ENCODE results near the gene SYNGAP1.

Gene SYNGAP1

DNA sequence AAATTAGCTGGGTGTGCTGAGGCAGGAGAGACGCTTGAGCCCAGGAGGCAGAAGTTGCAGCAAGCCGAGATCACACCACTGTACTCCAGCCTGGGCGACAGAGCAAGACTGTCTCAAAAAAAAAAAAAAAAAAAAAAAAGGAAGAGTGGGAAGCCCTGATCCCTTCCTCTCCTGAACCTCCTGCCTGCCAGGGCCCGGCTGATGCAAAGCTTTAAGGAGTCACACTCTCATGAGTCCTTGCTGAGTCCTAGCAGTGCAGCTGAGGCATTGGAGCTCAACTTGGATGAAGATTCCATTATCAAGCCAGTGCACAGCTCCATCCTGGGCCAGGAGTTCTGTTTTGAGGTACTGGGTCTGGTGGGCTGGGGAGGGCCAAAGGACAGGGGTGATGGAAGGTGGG lies 15.1 kb downstream of the SYNGAP1 start:
- in situ Hi-C loops (cut with MboI; ENCODE audit: low sequenced_read_pairs): no loop called here

DNA sequence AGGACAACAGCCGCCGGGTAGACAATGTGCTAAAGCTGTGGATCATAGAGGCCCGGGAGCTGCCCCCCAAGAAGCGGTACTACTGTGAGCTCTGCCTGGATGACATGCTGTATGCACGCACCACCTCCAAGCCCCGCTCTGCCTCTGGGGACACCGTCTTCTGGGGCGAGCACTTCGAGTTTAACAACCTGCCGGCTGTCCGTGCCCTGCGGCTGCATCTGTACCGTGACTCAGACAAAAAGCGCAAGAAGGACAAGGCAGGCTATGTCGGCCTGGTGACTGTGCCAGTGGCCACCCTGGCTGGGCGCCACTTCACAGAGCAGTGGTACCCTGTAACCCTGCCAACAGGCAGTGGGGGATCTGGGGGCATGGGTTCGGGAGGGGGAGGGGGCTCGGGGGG lies 17.8 kb downstream of the SYNGAP1 start:
- in situ Hi-C loops (cut with MboI; ENCODE audit: low sequenced_read_pairs): no loop called here

DNA sequence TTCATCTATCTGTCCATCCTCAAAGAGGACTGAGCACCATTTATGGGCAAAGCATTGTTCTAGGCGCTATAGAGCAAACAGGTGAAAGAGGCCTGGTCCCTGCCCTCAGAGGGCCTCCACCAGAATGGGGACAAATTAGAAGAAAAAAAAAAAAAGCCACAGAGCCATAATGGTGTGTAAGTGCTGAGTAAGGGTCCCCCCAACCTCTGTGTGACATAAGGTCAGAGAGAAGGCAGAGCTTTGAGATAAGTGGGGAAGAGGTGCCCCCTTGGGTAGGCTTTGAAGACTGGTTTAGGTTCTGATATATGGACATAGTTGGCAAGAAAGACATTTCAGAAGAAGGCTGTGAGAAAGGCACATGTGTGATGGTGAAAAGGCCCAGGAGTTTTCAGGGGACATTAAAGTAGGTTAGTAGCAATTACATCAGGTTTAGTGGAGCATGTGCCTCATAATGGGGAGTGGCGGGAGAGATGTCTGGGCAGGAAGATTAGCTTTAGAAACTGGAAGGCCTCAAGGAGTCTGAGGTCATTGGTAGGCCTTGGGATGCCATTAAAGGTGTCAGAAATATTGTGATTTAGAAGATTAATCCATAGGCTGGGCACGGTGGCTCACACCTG lies 19.2 kb downstream of the SYNGAP1 start:
- in situ Hi-C loops (cut with MboI; ENCODE audit: low sequenced_read_pairs): no loop called here

DNA sequence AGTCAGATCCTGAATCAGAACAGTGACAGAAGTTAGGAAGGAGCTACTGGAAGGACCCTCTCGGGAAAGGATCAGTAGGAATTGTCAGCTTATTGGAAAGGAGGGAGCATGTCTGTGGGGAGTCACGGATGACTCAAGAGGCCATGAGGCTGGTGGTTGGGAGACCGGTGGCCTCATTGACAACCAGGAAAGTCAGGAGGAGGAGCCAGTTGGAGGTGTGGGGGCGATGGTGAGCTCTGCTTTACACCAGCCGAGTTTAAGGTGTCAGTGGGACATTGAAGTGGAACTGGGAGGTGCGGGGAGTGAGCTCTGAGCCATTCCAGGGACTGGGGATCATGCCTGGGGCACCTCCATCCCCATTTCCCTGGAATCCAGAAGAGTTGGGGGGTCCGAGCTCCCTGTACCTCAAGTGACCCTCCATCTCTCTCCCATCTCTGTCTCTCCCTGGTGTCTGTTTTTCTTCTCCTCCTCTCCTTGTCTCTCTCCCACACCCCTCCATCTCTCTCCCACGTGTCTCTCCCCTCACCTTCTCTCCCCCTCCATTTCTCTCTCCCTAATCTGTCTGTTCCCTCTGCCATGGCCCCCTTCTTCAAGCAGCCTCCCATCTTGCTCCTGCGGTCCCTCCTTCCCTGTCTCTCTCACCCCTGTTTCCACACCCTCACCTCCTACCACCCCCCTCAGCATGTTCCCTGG lies 20.2 kb downstream of the SYNGAP1 start:
- in situ Hi-C loops (cut with MboI; ENCODE audit: low sequenced_read_pairs): no loop called here

DNA sequence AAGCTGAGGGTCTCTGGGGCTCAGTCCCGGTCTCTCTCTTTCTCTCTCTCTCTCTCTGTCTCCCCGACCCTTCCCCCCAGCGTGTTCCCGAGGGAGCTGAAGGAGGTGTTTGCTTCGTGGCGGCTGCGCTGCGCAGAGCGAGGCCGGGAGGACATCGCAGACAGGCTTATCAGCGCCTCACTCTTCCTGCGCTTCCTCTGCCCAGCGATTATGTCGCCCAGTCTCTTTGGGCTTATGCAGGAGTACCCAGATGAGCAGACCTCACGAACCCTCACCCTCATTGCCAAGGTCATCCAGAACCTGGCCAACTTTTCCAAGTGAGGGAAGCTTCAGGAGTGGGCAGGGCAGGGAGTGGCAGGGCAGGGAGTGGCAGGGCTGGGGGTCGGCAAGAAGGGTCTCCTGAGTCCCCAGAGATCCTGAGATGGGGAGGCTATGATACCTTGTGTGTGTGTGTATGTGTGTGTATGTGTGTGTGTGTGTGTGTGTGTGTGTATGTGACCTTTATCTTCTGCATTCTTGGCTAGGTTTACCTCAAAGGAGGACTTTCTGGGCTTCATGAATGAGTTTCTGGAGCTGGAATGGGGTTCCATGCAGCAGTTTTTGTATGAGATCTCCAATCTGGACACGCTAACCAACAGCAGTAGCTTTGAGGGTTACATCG lies 20.9 kb downstream of the SYNGAP1 start:
- in situ Hi-C loops (cut with MboI; ENCODE audit: low sequenced_read_pairs): no loop called here

DNA sequence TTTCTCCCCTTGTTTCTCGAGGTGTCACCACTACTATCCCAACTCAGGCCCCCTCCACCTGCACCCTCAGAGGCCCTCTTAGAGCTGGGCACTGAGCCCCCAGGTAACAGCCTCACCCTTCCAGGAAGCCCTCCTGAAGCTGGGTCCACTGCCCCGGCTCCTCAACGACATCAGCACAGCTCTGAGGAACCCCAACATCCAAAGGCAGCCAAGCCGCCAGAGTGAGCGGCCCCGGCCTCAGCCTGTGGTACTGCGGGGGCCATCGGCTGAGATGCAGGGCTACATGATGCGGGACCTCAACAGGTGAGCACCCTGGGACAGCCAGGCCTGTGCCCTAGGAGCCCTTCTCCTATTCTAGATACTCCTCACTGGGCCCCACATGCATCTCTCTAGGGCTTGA lies 21.6 kb downstream of the SYNGAP1 start:
- in situ Hi-C loops (cut with MboI; ENCODE audit: low sequenced_read_pairs): no loop called here

DNA sequence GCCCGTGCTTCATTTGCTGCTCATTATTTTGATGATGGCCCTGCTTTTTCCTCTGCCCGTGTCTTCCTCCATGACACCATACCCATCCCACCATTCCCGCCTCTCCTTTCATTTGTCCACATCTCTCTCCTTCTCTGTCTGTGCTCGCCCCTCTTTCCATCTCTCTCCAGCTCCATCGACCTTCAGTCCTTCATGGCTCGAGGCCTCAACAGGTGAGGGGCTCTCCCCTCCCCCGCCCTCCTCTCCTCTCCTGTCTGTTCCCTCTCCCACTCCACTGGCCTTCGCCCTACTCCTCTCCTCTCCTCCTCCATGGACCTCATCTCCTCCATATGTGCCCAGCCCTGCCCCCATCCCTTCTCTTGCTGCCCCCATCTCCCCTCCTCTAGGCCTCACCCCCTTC lies 22.4 kb downstream of the SYNGAP1 start:
- in situ Hi-C loops (cut with MboI; ENCODE audit: low sequenced_read_pairs): no loop called here

DNA sequence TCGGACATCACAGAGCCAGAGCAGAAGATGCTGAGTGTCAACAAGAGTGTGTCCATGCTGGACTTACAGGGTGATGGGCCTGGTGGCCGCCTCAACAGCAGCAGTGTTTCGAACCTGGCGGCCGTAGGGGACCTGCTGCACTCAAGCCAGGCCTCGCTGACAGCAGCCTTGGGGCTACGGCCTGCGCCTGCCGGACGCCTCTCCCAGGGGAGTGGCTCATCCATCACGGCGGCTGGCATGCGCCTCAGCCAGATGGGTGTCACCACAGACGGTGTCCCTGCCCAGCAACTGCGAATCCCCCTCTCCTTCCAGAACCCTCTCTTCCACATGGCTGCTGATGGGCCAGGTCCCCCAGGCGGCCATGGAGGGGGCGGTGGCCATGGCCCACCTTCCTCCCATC lies 23.2 kb downstream of the SYNGAP1 start:
- in situ Hi-C loops (cut with MboI; ENCODE audit: low sequenced_read_pairs): no loop called here

DNA sequence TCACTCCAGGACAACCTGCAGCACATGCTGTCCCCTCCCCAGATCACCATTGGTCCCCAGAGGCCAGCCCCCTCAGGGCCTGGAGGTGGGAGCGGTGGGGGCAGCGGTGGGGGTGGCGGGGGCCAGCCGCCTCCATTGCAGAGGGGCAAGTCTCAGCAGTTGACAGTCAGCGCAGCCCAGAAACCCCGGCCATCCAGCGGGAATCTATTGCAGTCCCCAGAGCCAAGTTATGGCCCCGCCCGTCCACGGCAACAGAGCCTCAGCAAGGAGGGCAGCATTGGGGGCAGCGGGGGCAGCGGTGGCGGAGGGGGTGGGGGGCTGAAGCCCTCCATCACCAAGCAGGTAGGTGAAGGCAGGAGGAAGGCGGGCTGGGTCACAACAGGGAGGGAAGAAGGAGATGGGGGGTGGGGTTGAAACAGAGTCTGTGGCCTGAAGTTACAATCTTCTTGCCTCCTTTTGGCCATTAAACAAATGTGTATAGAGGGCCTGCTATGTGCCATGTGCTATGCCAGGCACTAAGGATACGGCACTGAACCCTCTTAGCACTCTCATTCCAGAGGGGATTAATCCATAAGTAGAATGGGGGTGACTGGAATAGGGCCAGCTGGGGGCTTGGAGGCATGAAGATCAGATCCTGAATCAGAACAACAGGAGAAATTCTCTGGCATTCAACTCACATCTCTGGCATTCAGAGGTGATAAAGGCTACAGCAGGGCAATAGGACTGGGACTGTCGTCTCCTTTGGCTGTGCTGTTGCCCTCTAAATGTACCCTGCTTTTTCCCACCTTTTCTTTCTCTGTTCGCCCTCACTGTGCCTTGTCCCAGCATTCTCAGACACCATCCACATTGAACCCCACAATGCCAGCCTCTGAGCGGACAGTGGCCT lies 24.0 kb downstream of the SYNGAP1 start:
- in situ Hi-C loops (cut with MboI; ENCODE audit: low sequenced_read_pairs): no loop called here

DNA sequence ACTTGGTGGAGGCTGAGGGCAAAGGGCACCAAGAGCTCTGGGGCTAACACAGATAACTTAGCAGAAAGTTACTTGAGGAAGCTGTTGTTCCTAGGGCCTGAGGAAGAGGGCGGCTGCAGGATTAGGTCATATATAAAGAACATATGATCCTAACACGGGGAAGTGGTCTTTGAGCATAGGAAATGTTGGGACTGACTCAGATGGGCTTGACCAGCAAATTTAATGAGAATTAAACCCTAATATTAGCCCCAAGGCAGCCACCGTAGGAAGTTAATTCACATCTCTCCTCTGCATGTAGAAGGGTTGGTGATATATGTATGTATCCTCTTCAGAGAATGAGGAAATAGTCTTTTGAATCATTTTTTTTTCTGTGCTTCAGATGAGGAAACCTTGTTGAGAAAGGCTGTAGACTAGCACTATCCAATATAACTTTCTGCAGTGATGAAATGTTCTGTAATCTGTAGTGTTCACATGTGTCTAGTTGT lies 25.3 kb downstream of the SYNGAP1 start:
- in situ Hi-C loops (cut with MboI; ENCODE audit: low sequenced_read_pairs): no loop called here

DNA sequence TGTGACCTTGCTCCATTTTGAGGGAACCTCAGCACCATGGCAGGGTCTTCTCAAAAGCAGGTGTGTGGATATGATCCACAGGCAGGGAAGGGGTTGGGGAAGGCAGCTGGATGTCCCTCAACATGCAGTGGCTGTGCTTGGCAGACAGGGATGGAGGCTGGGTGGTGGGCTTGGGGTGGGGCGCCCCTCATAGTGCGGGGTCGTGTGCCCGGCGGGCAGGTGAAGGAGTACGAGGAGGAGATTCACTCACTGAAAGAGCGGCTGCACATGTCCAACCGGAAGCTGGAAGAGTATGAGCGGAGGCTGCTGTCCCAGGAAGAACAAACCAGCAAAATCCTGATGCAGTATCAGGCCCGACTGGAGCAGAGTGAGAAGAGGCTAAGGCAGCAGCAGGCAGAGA lies 26.5 kb downstream of the SYNGAP1 start:
- in situ Hi-C loops (cut with MboI; ENCODE audit: low sequenced_read_pairs): no loop called here

DNA sequence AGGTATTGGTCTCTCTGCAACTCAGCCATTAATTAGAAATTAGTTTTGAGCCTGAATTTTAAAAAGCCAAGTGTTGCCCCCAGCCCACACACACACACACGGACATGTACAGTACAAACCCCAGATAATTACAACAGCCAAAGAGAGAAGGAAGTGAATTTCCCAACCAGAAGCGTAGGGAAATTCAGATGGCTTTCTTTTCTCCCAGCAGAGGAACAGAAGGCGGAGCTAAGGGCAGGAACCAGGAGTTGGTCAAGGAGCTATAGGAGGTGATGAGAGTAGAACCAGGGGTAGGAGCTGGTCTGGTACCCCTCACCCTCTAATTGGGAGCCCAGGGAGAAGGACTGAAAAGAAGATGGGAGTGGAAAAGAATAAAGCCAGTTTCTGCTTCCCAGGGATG lies 30.6 kb downstream of the SYNGAP1 start:
- in situ Hi-C loops (cut with MboI; ENCODE audit: low sequenced_read_pairs): no loop called here

DNA sequence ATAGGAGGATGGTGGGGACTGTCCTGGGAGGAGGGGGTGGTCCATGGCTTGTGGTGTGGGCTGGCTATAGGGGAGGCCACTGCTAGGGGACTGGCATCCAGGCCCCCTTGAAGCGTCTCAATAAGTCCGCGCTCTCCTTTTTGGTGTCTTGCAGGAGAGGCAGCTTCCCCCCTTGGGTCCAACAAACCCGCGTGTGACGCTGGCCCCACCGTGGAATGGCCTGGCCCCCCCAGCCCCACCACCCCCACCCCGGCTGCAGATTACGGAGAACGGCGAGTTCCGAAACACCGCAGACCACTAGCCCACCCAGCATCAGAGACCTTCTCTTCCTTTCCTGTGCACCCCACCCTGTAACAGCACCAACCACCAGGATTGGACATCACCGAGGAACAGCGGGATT lies 31.7 kb downstream of the SYNGAP1 start:
- in situ Hi-C loops (cut with MboI; ENCODE audit: low sequenced_read_pairs): no loop called here

DNA sequence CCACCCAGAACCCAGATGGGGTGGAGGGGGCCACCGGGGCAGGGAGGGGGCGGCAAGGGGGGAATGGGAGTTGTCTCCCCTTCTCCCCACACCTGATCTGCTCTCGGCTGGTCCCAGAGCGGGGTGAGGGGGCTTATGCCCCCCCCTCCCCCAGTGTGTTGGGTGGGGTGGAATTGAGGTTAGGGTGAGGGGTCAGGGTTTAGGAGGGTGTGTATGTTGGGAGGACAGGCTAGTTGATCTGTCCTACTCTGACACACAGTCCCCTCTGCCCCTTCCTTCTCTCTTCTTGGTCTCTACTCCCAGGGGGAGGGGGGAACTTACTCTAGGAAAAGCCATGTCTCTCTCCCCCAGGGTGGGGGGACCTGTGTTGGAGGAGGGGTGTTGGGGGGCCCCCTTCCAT lies 32.6 kb downstream of the SYNGAP1 start:
- in situ Hi-C loops (cut with MboI; ENCODE audit: low sequenced_read_pairs): no loop called here

DNA sequence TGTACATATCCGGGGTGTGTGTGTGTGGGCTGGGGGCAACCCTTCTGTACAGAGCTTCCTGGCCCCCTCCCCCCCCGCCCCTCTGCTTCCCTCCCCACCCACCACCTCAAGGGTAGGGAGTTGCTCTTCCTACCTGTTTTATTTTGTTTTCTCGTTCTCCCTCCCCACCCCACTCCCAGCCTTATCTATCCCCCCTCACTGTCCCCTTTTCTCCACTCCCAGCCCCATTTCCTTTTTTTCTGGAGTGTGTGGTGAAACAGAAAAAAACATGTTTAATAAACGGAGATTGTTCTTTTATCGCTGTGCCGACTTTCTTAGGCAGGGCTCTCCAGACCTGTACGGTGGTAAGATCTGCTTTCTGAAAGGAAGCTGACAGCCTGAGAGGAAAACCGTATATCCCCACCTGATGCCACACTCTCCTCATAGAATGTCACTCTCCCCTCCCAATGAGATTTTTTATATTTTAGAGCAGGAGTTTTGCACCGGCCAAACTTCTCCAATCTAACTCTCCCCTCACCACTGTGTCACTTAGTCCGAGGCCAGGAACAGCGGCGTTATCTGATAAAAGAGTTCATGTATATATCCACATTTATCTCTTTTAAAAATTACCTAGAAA lies 33.6 kb downstream of the SYNGAP1 start:
- in situ Hi-C loops (cut with MboI; ENCODE audit: low sequenced_read_pairs): no loop called here

DNA sequence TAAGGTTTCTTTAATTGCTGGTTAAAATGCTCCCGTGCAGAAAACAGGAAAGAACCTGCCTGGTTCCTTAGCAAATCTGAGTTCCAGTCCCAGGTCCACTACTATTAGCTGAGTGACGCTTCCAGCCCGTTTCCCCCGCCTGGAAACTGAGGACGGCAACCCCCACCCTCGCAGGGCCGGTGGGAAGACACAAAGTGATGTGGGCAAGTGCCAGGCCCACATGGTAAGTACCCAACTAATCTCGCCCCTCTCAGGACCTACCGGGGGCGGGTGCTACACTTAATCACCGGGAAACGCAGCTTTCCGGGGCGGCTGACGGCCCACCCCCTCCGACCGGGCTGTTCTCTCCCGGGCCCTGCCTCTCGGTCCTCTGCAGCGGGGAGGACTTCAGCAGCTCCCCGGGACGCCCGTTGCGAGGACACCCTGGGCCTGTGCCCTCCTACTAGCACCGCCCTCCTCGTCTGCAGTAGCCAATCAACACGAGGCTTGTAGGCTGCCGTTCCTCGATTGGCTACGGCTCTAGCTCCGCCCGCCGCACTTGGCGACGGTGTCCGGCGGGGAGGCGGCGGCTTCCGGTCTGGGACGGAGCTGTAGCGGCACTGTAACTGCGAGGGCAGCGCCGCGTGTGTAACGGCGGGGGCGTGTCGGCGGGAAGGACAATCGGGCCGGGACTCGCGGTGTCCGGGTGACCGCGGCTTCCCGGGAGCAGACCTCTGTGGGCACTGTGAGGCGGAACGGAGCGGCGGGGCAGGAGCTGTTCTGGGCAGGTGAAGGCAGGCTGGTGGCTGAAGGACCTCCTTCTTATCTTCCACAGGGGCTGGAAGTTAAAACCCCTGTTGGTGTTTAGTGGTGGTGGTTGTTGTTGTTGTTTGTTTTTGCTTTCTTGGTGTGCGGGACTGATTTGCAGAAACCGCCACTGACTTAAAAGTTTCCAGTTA lies 34.4 kb downstream of the SYNGAP1 start, which contains the start of gene ZBTB9:
Gene ZBTB9 (plus strand): TSS at position 568 of the 938 bp plus-strand sequence. CDS start 525 bp downstream, outside the sequence.
- in situ Hi-C loops (cut with MboI; ENCODE audit: low sequenced_read_pairs): no loop called here

DNA sequence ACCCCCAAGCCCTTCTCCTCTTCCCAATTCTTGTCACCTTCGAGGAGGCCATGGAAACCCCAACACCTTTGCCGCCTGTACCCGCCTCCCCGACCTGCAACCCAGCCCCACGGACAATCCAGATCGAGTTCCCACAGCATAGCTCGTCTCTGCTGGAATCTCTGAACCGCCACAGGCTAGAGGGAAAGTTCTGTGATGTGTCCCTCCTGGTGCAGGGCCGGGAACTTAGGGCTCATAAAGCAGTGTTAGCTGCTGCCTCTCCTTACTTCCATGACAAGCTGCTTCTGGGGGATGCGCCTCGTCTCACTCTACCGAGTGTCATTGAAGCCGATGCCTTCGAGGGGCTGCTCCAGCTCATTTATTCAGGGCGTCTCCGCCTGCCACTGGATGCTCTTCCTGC lies 35.2 kb downstream of the SYNGAP1 start:
- in situ Hi-C loops (cut with MboI; ENCODE audit: low sequenced_read_pairs): no loop called here

DNA sequence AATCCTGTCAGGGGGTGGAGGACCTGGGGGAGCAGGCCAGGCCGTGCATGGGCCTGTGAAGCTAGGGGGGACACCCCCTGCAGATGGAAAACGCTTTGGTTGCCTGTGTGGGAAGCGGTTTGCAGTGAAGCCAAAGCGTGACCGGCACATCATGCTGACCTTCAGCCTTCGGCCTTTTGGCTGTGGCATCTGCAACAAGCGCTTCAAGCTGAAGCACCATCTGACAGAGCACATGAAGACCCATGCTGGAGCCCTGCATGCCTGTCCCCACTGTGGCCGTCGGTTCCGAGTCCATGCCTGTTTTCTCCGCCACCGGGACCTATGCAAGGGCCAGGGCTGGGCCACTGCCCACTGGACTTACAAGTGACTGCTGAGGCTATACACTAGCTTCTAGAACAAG lies 36.3 kb downstream of the SYNGAP1 start:
- in situ Hi-C loops (cut with MboI; ENCODE audit: low sequenced_read_pairs): no loop called here

DNA sequence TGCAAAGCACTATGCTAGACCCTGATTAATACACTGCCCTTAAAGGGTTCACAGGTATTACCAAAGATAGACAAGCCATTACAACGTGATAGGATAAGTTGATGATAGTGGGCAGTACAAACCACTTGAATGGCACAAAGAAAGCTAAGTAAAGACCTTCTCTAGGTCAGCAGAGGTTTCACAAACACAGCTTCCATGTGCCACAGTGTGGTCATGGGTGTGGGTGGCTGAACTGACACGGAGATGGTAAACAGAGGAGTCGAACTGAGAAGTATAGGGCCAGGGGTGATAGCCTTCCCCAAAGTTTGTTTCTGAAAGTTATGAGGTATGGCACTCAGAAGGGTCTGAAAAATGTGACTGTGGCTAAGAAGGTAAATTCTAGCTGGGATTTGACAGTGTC lies 38.8 kb downstream of the SYNGAP1 start:
- in situ Hi-C loops (cut with MboI; ENCODE audit: low sequenced_read_pairs): no loop called here

DNA sequence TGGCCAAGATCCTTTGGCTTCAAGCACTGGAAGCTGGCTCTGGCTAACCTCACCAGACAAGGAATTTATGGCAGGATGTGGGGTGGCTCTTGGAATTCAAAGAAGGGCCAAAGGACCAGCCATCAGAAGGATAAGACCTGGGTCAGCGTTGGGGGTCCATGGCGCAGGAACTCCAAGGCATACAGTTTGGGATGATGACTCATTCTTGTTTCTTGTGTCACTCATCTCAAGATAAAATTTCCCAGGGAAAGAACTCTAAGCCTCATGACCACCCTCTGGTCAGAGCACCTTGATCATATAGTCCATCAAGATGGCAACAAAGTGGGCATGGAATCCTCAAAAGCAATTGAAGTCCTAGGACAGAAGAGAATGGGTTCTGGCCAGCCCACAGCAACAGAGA lies 39.4 kb downstream of the SYNGAP1 start:
- in situ Hi-C loops (cut with MboI; ENCODE audit: low sequenced_read_pairs): no loop called here

Measured in HL-60/S4 treated with retinoic acid at 250 ng/mL for 4 days and 3 days (cell line).